ENCODE data around the gene GPC1. TPM values are rescaled to one million over a fixed set of nuclear protein-coding genes. Genes with fewer than 3 reads are reported as not detected.

GPC1 gene
- total and polyA plus RNA-seq, 3 experiments from 2014 or later, result 0.17 to 2.4 (median 1.9) TPM

DNA sequence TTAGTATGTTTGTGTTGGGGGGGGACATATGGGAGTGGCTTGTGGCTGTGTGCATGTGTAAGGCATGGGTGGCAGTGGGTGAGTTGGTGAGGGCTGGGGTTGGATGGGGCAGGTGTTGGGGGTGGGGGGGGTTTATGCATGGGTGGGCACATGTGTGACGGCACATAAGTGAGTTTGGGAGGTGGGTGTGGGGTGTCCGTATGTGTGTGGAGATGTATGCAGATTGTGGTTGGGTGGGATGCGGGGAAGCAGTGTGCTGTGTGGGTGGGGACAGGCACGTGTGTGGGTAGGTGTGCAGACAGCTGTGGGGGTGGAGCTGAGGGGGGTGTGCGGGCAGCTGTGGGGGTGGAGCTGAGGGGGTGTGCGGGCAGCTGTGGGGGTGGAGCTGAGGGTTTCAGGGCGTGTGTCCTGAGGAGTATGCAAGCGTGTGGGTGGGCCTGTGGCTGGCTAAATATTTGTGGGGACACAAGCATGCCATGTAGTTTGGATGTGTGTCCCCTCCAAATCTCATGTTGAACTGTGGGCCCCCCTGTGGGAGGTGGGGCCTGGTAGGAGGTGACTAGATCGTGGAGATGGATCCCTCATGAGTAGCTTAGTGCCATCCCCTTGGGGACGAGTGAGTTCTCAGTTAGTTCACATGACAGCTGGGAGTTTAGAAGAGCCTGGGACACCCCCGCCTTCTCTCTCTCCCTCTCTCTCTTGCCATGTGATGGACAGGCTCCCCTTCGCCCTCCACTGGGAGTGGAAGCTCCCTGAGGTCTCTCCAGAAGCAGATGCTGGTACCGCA, 62.9 kb downstream of the GPC1 start:
- no peaks in the 10 kb centered on the region for H3K27me3 ChIP-seq (ENCODE audit: insufficient read depth, low read length, poor library complexity, severe bottlenecking)
- H3K4me1 Mint-ChIP-seq, result no peaks in the 10 kb centered on the region
- H3K4me3 Mint-ChIP-seq, result no peak overlapping the region
- peak overlapping the region in 1 of 8 donors; percentile 47 for H3K27ac Mint-ChIP-seq
- H3K4me3 ChIP-seq (ENCODE audit: low read length), result no peak overlapping the region
- no peaks in the 10 kb centered on the region for H3K27me3 Mint-ChIP-seq
- H3K36me3 ChIP-seq (ENCODE audit: insufficient read depth, low read length), result no peaks in the 10 kb centered on the region
- no peak for DNase-seq
- H3K9me3 Mint-ChIP-seq, result peaks cover 0 to 7% (median 4%) of the 10 kb centered on the region in 5 donors
- ChIA-PET CTCF (no interaction called here), POLR2A (no interaction called here)
- H3K36me3 Mint-ChIP-seq, result peaks cover 29 to 61% (median 37%) of the 10 kb centered on the region in 3 donors
- no peaks in the 10 kb centered on the region for H3K9me3 ChIP-seq (ENCODE audit: low read length)
- H3K27ac ChIP-seq (ENCODE audit: low read depth, low read length), result no peak overlapping the region
- no peaks in the 10 kb centered on the region for H3K4me1 ChIP-seq (ENCODE audit: insufficient read depth, low read length)

DNA sequence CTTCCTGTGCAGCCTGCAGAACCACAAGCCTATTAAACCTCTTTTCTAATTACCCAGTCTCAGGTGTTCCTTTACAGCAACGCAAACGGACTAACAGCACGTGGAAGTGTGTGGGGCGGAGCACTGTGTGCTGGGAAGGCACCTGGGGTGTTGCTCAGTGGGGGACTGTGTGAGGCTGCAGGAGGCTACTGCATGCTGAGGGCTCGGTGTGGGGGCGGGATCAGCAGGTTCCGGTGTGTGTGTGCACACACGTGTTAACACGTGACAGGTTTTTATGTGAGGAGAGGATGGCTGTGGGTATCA, 63.4 kb downstream of the GPC1 start:
- peaks cover 0 to 4% (median 0%) of the 10 kb centered on the region in 5 donors for H3K9me3 Mint-ChIP-seq
- POLR2A ChIA-PET, result no interaction called here
- Histone ChIP-seq H3K4me1 (ENCODE audit: insufficient read depth, low read length) (no peaks in the 10 kb centered on the region), H3K27me3 (ENCODE audit: insufficient read depth, low read length, poor library complexity, severe bottlenecking) (no peaks in the 10 kb centered on the region), H3K27ac (ENCODE audit: low read depth, low read length) (no peak overlapping the region), H3K4me3 (ENCODE audit: low read length) (no peak overlapping the region), H3K36me3 (ENCODE audit: insufficient read depth, low read length) (no peaks in the 10 kb centered on the region), H3K9me3 (ENCODE audit: low read length) (no peaks in the 10 kb centered on the region)
- H3K4me1 Mint-ChIP-seq, result no peaks in the 10 kb centered on the region
- no peak overlapping the region for H3K4me3 Mint-ChIP-seq
- CTCF ChIA-PET, result no interaction called here
- H3K27me3 Mint-ChIP-seq, result no peaks in the 10 kb centered on the region
- peaks cover 28 to 64% (median 34%) of the 10 kb centered on the region in 3 donors for H3K36me3 Mint-ChIP-seq
- no peak for DNase-seq
- H3K27ac Mint-ChIP-seq, result peak overlapping the region in 1 of 8 donors; percentile 47

DNA sequence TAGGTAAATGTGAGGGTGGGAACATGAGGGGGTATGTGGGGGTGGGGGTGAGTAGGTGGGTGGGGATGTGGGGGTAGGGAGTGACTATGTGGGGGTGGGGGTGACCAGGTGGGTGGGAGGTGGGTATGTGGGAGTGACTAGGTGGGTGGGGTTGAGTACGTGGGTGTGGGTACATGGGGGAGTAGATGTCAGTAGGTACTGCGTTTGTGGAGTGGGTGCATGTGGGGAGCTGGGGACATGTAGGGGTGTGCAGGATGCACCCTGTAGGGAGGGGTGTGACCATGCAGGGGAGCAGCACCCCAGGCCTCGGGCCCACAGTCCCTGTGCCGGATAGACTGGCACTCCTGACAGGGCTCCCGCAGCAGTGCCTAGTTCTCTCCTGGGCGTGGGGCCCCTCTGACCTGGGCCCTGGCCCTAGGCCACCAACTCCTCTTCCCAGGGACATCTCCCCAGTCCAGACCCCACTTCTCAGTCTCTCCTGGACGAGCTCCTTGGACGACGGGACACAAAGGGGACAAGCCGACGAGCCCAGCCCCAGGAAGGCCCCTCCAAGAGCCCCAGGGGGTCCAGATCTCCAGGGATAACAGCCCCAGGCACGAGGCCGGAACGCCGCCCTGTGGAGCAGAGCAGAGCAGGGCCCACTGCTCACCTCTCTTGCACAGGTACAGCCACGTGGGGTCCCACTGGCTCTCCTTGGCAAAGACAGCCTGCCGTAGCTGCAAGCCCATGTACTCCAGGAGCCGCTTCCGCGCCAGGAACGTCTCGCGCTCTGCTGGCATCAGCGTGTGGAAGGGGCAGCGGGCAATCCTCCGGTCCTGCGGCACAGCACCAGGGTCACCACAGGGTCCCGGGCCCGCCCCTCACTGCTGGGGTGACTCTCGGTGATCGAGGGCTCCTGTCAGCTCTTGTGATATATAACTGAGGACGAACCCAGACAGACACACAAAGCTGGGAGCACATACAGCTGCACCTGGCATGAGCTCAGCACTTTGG, 64.1 kb downstream of the GPC1 start:
- H3K27ac ChIP-seq (ENCODE audit: low read depth, low read length), result no peak overlapping the region
- H3K9me3 Mint-ChIP-seq, result peaks cover 0 to 1% (median 0%) of the 10 kb centered on the region in 5 donors
- no peak overlapping the region for H3K27ac Mint-ChIP-seq
- DNase-seq, result no peak
- no peaks in the 10 kb centered on the region for H3K27me3 Mint-ChIP-seq
- H3K36me3 Mint-ChIP-seq, result peaks cover 28 to 63% (median 30%) of the 10 kb centered on the region in 3 donors
- H3K9me3 ChIP-seq (ENCODE audit: low read length), result no peaks in the 10 kb centered on the region
- no peaks in the 10 kb centered on the region for H3K27me3 ChIP-seq (ENCODE audit: insufficient read depth, low read length, poor library complexity, severe bottlenecking)
- ChIA-PET CTCF (interaction anchor here (1.0 kb wide), 1 partner anchor 15 kb away, joined by 4 read pairs; no protein-coding TSS in a partner anchor), POLR2A (no interaction called here)
- H3K36me3 ChIP-seq (ENCODE audit: insufficient read depth, low read length), result no peaks in the 10 kb centered on the region
- no peak overlapping the region for H3K4me3 ChIP-seq (ENCODE audit: low read length)
- no peaks in the 10 kb centered on the region for H3K4me1 ChIP-seq (ENCODE audit: insufficient read depth, low read length)
- H3K4me1 Mint-ChIP-seq, result no peaks in the 10 kb centered on the region
- no peak overlapping the region for H3K4me3 Mint-ChIP-seq

DNA sequence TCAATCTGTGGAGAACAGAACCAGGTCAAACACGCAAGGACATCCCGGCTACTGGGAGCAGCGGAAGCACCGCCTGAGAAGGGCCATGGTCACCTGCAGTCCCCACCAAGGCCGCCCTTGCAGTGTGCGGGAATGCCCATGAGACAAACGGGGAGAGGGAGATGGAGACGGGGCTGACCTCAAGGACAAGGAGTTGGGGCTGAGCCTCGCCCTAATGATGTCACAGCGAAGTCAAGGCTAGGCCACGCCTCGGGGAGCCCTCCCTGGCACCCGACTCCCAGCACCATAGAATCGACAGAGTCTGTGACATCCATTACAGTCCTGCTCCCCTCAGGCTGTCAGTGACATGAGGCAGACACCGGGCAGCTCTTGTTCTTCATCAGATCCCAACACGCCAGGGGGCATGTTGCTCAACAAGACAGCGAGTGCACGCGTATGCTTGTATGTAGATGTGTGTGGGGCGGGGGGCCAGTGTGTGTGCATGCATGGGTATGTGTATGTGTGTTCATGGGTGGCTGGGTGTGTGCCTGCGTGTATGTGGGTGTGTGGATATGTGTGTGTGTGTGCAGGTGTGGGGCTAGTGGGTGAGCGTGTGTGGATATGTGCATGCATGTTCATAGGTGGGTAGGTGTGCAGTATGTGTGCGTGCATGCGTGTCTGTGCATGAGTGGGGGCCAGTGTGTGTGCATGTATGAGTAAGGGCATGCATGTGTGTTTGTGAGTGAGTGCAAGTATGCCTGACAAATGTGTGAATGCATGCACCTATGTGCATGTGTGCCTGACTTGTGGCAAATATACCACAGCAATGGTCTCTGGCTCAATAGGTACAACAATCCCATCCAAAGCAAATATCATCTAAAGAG, 65.3 kb downstream of the GPC1 start:
- Histone ChIP-seq H3K4me3 (ENCODE audit: low read length) (no peak overlapping the region), H3K4me1 (ENCODE audit: insufficient read depth, low read length) (no peaks in the 10 kb centered on the region), H3K36me3 (ENCODE audit: insufficient read depth, low read length) (no peaks in the 10 kb centered on the region), H3K27ac (ENCODE audit: low read depth, low read length) (no peak overlapping the region), H3K9me3 (ENCODE audit: low read length) (no peaks in the 10 kb centered on the region), H3K27me3 (ENCODE audit: insufficient read depth, low read length, poor library complexity, severe bottlenecking) (no peaks in the 10 kb centered on the region)
- Mint-ChIP-seq H3K36me3 (peaks cover 22 to 62% (median 30%) of the 10 kb centered on the region in 3 donors), H3K27me3 (no peaks in the 10 kb centered on the region), H3K4me3 (no peak overlapping the region), H3K9me3 (peaks cover 0 to under 1% (median 0%) of the 10 kb centered on the region in 5 donors), H3K27ac (peak overlapping the region in 1 of 8 donors; percentile 29), H3K4me1 (no peaks in the 10 kb centered on the region)
- CTCF ChIA-PET, result no interaction called here
- POLR2A ChIA-PET, result no interaction called here
- DNase-seq, result no peak

DNA sequence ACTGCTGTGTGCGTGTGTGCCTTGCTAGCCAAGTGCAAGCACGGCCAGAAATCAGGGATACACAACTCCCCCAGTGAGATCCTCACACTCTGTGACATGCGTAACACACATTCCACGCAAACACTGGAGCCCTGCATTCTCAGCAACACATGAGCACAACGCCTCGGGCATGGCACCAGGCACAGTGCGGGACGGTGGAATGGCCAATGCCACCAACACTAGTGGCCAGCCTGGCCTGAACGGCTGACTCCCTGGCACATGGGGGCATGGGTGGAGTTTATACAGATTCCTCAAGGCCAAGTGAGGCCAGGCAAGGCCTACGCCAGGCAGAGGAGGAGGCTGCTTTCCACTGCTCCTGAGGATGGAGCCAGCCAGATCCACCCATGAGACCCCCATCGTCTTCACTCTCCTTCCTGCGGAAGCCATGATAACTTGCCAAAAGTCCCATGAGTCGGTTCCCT, 66.1 kb downstream of the GPC1 start:
- ChIA-PET POLR2A (no interaction called here), CTCF (no interaction called here)
- Mint-ChIP-seq H3K27me3 (no peaks in the 10 kb centered on the region), H3K4me1 (no peaks in the 10 kb centered on the region), H3K4me3 (no peak overlapping the region), H3K9me3 (no peaks in the 10 kb centered on the region), H3K27ac (no peak overlapping the region), H3K36me3 (peaks cover 14 to 59% (median 25%) of the 10 kb centered on the region in 3 donors)
- H3K27me3 ChIP-seq (ENCODE audit: insufficient read depth, low read length, poor library complexity, severe bottlenecking), result no peaks in the 10 kb centered on the region
- DNase-seq, result no peak
- H3K4me1 ChIP-seq (ENCODE audit: insufficient read depth, low read length), result no peaks in the 10 kb centered on the region
- H3K27ac ChIP-seq (ENCODE audit: low read depth, low read length), result no peak overlapping the region
- H3K36me3 ChIP-seq (ENCODE audit: insufficient read depth, low read length), result no peaks in the 10 kb centered on the region
- H3K4me3 ChIP-seq (ENCODE audit: low read length), result no peak overlapping the region
- no peaks in the 10 kb centered on the region for H3K9me3 ChIP-seq (ENCODE audit: low read length)

DNA sequence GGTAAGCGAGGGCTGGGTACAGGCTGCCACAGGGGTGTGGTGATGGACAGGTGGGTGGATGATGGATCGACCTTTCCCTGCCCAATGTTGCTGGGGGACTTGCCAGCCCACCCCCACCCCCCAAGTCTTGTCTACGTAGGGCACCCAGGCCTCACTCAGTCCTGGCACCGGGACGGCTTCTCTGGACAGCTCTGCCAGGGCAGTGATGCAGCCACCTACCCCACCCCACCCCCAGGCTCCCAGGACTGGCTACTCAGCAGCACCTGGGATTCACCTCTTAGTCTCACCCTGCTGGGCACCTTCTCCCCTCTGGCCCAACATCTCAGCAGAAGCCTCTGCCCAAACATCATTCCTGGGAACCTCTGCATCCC, 66.6 kb downstream of the GPC1 start:
- ChIA-PET POLR2A (no interaction called here), CTCF (no interaction called here)
- Mint-ChIP-seq H3K4me1 (no peaks in the 10 kb centered on the region), H3K9me3 (no peaks in the 10 kb centered on the region), H3K27me3 (no peaks in the 10 kb centered on the region), H3K36me3 (peaks cover 9 to 55% (median 22%) of the 10 kb centered on the region in 3 donors), H3K27ac (no peak overlapping the region), H3K4me3 (no peak overlapping the region)
- H3K27ac ChIP-seq (ENCODE audit: low read depth, low read length), result no peak overlapping the region
- H3K27me3 ChIP-seq (ENCODE audit: insufficient read depth, low read length, poor library complexity, severe bottlenecking), result no peaks in the 10 kb centered on the region
- no peak for DNase-seq
- H3K9me3 ChIP-seq (ENCODE audit: low read length), result no peaks in the 10 kb centered on the region
- no peaks in the 10 kb centered on the region for H3K36me3 ChIP-seq (ENCODE audit: insufficient read depth, low read length)
- H3K4me3 ChIP-seq (ENCODE audit: low read length), result no peak overlapping the region
- no peaks in the 10 kb centered on the region for H3K4me1 ChIP-seq (ENCODE audit: insufficient read depth, low read length)

DNA sequence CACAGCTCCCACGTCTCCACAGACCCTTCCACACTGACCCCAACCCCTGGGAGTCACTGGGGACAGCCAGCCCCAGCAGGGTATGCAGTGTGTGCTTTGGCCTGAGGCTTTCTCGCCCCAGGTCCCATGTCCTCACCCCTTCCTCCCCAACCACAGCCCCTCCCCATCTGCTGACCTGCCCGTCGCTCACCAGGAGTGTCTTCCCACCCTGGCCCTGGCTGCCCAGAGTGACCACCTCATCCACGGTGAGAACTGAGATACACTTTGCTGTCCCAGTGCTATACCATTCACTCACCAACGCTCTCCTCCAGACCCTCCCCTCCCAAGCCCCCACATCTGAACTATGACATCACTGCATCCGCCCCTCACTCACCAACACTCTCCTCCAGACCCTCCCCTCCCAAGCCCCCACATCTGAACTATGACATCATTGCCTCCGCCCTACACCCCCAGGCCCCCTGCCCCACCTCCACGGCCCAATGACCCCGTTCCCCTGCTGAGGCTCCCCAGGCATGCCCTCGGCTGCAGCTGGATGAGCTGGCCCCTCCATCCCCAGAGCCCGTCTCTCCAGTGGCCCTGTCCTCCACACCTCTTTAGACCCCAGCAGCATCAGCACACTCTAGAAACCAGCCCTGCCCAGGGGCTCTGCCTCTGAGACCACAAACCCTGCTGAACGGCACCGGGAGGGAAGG, 67.1 kb downstream of the GPC1 start:
- Histone ChIP-seq H3K4me3 (ENCODE audit: low read length) (no peak overlapping the region), H3K27me3 (ENCODE audit: insufficient read depth, low read length, poor library complexity, severe bottlenecking) (no peaks in the 10 kb centered on the region), H3K4me1 (ENCODE audit: insufficient read depth, low read length) (no peaks in the 10 kb centered on the region), H3K36me3 (ENCODE audit: insufficient read depth, low read length) (no peaks in the 10 kb centered on the region), H3K9me3 (ENCODE audit: low read length) (no peaks in the 10 kb centered on the region), H3K27ac (ENCODE audit: low read depth, low read length) (no peak overlapping the region)
- ChIA-PET CTCF (interaction anchor here (0.8 to 1.4 kb wide), 2 partner anchors 12 to 15 kb away, joined by 3 to 4 read pairs; no protein-coding TSS in a partner anchor), POLR2A (no interaction called here)
- peak overlapping the region in 1 of 8 donors; percentile 50 for H3K27ac Mint-ChIP-seq
- no peaks in the 10 kb centered on the region for H3K4me1 Mint-ChIP-seq
- H3K9me3 Mint-ChIP-seq, result no peaks in the 10 kb centered on the region
- H3K36me3 Mint-ChIP-seq, result peaks cover 5 to 49% (median 17%) of the 10 kb centered on the region in 3 donors
- no peak for DNase-seq
- no peaks in the 10 kb centered on the region for H3K27me3 Mint-ChIP-seq
- no peak overlapping the region for H3K4me3 Mint-ChIP-seq
